ENCODE results near the gene RAPGEF2. TPM values are rescaled to one million over a fixed set of nuclear protein-coding genes. Genes with fewer than 3 reads are reported as not detected.
A peak's percentile ranks its signal among the peaks of the same experiment; 100 is the strongest.

RAPGEF2 gene
- total RNA-seq, 1 experiment from 2014 or later = 24.9 TPM

GRCh38 chr4:159307929-159308328 is 205.1 kb downstream of the RAPGEF2 start:
- DNase-seq (ENCODE audit: low read depth) = no peak

GRCh38 chr4:159308566-159309340 is 205.9 kb downstream of the RAPGEF2 start:
- peak; percentile 83 for DNase-seq (ENCODE audit: low read depth)

DNA sequence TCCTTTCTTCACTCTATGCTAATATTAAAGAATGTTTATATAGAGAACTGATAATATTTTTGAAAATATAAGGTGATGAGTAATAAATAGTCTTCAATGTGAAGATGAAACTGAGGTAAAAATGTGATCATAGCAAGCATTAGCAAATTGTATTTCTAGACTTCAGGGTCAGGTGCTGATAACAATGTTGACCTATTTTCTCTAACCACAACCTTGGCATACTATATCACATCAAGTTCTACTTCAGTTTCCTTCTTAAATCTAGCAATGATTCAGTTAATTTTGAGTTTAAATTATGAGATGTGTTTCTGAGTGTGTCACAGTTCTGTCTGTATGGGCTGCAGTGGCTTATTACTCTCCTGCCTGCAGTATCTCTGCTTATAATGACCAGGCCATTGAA is 209.4 kb downstream of the RAPGEF2 start:
- DNase-seq (ENCODE audit: low read depth) = no peak

DNA sequence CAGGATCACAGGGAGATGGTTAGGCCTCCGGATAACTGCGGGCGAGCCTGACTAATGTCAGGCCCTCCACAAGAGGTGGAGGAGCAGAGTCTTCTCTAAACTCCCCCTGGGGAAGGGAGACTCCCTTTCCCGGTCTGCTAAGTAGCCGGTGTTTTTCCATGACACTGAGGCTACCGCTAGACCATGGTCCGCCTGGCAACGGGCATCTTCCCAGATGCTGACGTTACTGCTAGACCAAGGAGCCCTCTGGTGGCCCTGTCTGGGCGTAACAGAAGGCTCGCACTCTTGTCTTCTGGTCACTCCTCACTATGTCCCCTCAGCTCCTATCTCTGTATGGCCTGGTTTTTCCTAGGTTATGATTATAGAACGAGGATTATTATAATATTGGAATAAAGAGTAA is 213.0 kb downstream of the RAPGEF2 start:
- peak; percentile 22 for DNase-seq (ENCODE audit: low read depth)

GRCh38 chr4:159317203-159317602 is 214.3 kb downstream of the RAPGEF2 start:
- no peak for DNase-seq (ENCODE audit: low read depth)

GRCh38 chr4:159319027-159319426 is 216.1 kb downstream of the RAPGEF2 start:
- no peak for DNase-seq (ENCODE audit: low read depth)

- no peak for DNase-seq (ENCODE audit: low read depth)
Observed at GRCh38 chr4:159326480-159326879, 223.6 kb downstream of the RAPGEF2 start.

DNA sequence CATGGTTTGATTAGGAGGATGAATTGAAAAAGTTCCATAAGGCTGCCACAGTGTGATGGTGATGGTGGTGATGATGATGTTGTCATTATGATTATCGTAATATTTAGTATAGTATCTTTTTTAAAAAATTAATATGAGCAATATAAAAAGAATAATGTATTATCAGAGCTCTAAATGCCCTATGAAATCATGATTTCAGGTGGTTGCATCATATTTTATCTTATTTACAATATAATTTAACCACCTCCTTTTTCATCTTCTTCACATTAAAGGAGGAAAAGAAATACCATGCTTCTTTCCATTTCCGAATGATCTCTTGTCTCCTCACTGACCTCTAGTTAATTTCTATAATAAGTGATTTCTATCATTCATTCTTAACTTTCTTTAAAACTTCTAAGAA is 225.9 kb downstream of the RAPGEF2 start:
- no peak for DNase-seq (ENCODE audit: low read depth)

DNA sequence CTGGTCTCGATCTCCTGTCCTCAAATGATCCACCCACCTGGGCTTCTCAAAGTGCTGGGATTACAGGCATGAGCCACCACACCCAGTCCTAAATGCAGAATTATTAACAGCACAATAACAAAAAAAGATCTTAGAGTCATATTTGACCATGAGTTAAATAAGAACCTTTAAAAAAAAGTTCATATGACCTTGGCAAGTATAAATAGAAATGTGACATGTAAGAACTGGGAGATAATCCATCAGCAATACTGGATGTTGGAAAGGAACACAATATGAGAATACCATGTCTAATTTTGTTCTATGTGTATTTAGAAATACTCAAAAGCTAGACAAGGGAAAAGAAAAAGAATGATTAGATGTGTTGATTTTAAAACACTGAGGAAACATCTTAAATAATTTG is 231.6 kb downstream of the RAPGEF2 start:
- DNase-seq (ENCODE audit: low read depth) = no peak

- no peak for DNase-seq (ENCODE audit: low read depth)
Observed at GRCh38 chr4:159337041-159337440, 234.2 kb downstream of the RAPGEF2 start.

DNA sequence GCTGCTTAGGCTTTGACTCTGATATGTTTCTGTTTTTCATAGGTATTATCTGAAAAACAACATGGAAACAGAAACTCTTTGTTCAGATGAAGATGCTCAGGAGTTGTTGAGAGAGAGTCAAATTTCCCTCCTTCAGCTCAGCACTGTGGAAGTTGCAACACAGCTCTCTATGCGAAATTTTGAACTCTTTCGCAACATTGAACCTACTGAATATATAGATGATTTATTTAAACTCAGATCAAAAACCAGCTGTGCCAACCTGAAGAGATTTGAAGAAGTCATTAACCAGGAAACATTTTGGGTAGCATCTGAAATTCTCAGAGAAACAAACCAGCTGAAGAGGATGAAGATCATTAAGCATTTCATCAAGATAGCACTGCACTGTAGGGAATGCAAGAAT is 238.6 kb downstream of the RAPGEF2 start:
- no peak for DNase-seq (ENCODE audit: low read depth)

DNA sequence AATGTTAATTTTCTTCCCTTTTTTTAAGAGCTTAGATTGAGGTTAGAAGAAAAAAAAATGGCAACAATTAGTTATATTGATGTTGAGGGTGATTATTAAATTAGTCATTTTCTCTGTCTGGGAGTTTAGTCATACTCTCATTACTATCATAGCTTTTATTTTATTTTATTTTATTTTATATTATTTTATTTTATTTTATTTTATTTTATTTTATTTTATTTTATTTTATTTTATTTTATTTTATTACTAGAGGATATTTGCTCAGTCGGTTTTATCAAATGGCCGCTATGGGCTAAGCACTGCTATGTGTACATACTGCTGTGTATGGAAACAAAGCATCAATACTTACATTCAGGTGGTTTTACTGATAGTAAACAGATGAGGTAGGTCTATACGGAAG is 239.5 kb downstream of the RAPGEF2 start:
- DNase-seq (ENCODE audit: low read depth) = no peak

GRCh38 chr4:159343116-159343515 is 240.2 kb downstream of the RAPGEF2 start:
- DNase-seq (ENCODE audit: low read depth) = no peak

DNA sequence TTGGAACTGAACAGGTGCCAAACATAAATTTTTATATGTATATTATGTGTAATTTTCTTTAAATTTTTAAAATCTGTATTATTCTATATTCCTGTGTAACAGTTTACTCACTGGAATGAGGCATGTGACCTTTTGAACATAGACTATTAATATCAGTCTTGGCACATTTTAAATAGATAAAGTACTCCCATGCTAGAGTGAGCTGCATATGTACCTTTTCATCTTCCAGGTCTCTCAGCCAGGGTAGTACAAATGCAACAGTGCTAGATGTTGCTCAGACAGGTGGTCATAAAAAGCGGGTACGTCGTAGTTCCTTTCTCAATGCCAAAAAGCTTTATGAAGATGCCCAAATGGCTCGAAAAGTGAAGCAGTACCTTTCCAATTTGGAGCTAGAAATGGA is 242.0 kb downstream of the RAPGEF2 start:
- no peak for DNase-seq (ENCODE audit: low read depth)

- DNase-seq (ENCODE audit: low read depth) = no peak
Observed at GRCh38 chr4:159346681-159347080, 243.8 kb downstream of the RAPGEF2 start.

GRCh38 chr4:159347813-159348212 is 244.9 kb downstream of the RAPGEF2 start:
- DNase-seq (ENCODE audit: low read depth) = no peak

DNA sequence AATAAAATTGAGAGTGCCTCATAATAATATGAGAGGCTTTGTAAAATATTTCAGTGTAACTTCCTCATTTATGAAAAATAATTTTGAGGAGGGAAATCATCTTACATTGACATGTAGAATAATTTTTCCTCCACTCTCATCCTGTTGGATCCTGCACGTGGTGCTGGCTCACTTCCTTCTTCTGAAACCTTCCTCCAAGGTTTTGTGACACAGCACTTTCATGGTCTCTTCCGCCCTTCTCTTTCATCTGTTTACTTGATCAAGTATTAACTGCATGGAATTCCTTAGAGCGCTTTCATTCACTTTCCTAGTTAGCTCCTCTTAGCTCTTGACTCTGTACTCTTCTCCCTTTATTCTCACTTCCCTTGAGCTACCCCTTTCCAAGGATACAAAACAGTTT is 246.5 kb downstream of the RAPGEF2 start:
- DNase-seq (ENCODE audit: low read depth) = no peak

DNA sequence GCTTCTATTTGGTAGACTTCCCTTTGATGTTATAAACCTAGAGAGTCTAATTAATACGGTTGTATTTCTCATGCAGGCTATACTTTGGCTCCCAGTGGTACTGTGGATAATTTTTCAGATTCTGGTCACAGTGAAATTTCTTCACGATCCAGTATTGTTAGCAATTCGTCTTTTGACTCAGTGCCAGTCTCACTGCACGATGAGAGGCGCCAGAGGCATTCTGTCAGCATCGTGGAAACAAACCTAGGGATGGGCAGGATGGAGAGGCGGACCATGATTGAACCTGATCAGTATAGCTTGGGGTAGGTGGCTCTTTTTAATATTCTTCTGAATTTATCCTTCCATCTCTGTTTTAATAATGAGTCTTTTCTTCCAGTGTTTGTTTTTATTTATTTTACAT is 249.7 kb downstream of the RAPGEF2 start:
- no peak for DNase-seq (ENCODE audit: low read depth)

DNA sequence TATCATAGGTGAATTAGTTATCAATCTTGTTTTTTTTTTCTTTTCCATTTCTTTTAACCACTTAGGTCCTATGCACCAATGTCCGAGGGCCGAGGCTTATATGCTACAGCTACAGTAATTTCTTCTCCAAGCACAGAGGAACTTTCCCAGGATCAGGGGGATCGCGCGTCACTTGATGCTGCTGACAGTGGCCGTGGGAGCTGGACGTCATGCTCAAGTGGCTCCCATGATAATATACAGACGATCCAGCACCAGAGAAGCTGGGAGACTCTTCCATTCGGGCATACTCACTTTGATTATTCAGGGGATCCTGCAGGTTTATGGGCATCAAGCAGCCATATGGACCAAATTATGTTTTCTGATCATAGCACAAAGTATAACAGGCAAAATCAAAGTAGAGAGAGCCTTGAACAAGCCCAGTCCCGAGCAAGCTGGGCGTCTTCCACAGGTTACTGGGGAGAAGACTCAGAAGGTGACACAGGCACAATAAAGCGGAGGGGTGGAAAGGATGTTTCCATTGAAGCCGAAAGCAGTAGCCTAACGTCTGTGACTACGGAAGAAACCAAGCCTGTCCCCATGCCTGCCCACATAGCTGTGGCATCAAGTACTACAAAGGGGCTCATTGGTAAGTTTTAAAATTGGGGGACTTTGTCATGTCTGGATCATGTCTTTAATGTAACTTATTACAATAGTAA is 250.7 kb downstream of the RAPGEF2 start:
- no peak for DNase-seq (ENCODE audit: low read depth)

GRCh38 chr4:159355466-159355865 is 252.6 kb downstream of the RAPGEF2 start:
- DNase-seq (ENCODE audit: low read depth) = no peak

GRCh38 chr4:159357350-159357749 is 254.5 kb downstream of the RAPGEF2 start:
- DNase-seq (ENCODE audit: low read depth) = no peak

GRCh38 chr4:159358226-159358625 is 255.3 kb downstream of the RAPGEF2 start:
- peak; percentile 35 for DNase-seq (ENCODE audit: low read depth)

DNA sequence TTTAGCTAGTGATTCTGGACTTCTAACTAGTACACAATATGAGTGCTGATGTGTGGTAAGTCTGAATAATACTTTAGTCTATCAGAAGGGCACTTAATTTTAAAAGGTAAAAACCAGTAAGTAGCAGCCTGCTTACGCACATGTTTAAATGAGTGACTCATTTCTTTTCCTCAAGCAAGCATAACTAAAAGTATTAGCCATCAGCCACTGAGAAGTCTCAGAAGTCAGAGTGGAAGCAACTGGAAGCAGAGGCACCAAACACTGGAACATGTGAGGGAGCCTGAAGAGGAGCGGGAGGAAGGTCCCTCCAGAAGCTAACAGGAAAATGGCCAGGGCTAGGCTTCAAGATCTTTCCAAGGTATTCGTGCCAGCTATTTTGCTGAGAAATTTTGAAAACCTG is 257.7 kb downstream of the RAPGEF2 start:
- peak; percentile 70 for DNase-seq (ENCODE audit: low read depth)
